GM23248 (cell line): Measurements from ENCODE around the gene TM9SF2.

Experiments used
- EZH2 ChIP-seq: fragments of 200-600 bp; sonication (generic); IDR thresholded peaks from 2 replicates; pipeline ENCODE4 v1.6.1; 2018; ENCODE audit warnings: antibody characterized with exemption, mild to moderate bottlenecking; ENCODE audit not compliant: insufficient read depth, poor library complexity, severe bottlenecking
- EZH2phosphoT487 ChIP-seq: fragments of 200-600 bp; sonication (generic); IDR thresholded peaks from 2 replicates; pipeline ENCODE4 v1.6.1; 2018; ENCODE audit warnings: antibody characterized with exemption, moderate library complexity, mild to moderate bottlenecking, low read depth; ENCODE audit not compliant: insufficient read depth

DNA sequence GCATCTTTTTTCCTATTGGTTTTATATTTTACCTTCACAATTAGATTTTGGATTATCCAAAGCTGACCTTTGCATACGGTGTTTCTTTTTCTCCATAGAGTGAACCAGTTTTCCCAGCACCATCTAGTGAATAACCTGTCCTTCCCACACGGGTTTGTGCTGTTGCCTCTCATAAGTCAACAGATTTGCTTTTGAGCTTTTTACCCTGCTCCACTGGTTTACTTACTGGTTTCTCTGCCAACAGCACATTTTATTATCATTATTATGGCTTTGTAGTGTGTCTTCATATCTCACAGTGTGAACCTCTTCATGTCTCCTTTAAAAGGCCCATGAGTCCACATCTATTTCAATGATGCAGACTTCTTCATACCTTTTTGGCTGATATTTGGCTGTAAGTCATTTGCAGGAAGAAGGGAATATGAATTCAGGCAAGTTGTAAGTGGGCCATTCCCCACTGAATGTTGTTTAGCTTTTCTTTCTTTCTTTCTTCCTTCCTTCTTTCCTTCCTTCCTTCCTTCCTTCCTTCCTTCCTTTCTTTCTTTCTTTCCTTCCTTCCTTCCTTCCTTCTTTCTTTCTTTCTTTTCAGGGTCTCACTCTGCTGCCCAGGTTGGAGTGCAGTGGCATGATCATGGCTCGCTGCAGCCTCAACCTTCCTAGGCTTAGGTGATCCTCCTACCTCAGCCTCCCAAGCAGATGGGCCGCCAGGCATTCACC, 86.8 kb downstream of the TM9SF2 start:
- TF ChIP-seq EZH2 (no peak), EZH2phosphoT487 (no peak)
